Ishikawa (cell line): ENCODE measurements around the gene HTT.

Source experiments
- CEBPB ChIP-seq: IDR thresholded peaks from 2 replicates; pipeline ENCODE4 v1.6.1; 2012
- CREB1 ChIP-seq: IDR thresholded peaks from 2 replicates; pipeline ENCODE4 v1.6.1; 2012; ENCODE audit warnings: low read depth
- EGR1 ChIP-seq: IDR thresholded peaks from 2 replicates; pipeline ENCODE4 v1.6.1; 2012
- EP300 ChIP-seq: IDR thresholded peaks from 2 replicates; pipeline ENCODE4 v1.6.1; 2012; ENCODE audit warnings: borderline replicate concordance
- FOXM1 ChIP-seq: IDR thresholded peaks from 2 replicates; pipeline ENCODE4 v1.6.1; 2012; ENCODE audit warnings: low read depth, borderline replicate concordance
- NFIC ChIP-seq: IDR thresholded peaks from 2 replicates; pipeline ENCODE4 v1.6.1; 2012
- RAD21 ChIP-seq: IDR thresholded peaks from 2 replicates; pipeline ENCODE4 v1.6.1; 2012; ENCODE audit warnings: low read depth
- TAF1 ChIP-seq: IDR thresholded peaks from 2 replicates; pipeline ENCODE4 v1.6.1; 2012; ENCODE audit warnings: low read depth, mild to moderate bottlenecking
- TCF12 ChIP-seq: IDR thresholded peaks from 2 replicates; pipeline ENCODE4 v1.6.1; 2012; ENCODE audit warnings: low read depth
- TEAD4 ChIP-seq: IDR thresholded peaks from 2 replicates; pipeline ENCODE4 v1.6.1; 2012
- YY1 ChIP-seq: IDR thresholded peaks from 2 replicates; pipeline ENCODE4 v1.6.1; 2012; ENCODE audit warnings: low read depth
- ZBTB7A ChIP-seq: IDR thresholded peaks from 2 replicates; pipeline ENCODE4 v1.6.1; 2012; ENCODE audit warnings: low read depth
- TF ChIP-seq, protein P1 (sequence below): IDR thresholded peaks from 2 replicates; pipeline ENCODE4 v1.6.1; 2012; ENCODE audit warnings: low read depth, mild to moderate bottlenecking
- TF ChIP-seq, protein P2 (sequence below): IDR thresholded peaks from 2 replicates; pipeline ENCODE4 v1.6.1; 2012
- TF ChIP-seq, protein P3 (sequence below): IDR thresholded peaks from 2 replicates; pipeline ENCODE4 v1.6.1; 2012

The HTT gene

DNA sequence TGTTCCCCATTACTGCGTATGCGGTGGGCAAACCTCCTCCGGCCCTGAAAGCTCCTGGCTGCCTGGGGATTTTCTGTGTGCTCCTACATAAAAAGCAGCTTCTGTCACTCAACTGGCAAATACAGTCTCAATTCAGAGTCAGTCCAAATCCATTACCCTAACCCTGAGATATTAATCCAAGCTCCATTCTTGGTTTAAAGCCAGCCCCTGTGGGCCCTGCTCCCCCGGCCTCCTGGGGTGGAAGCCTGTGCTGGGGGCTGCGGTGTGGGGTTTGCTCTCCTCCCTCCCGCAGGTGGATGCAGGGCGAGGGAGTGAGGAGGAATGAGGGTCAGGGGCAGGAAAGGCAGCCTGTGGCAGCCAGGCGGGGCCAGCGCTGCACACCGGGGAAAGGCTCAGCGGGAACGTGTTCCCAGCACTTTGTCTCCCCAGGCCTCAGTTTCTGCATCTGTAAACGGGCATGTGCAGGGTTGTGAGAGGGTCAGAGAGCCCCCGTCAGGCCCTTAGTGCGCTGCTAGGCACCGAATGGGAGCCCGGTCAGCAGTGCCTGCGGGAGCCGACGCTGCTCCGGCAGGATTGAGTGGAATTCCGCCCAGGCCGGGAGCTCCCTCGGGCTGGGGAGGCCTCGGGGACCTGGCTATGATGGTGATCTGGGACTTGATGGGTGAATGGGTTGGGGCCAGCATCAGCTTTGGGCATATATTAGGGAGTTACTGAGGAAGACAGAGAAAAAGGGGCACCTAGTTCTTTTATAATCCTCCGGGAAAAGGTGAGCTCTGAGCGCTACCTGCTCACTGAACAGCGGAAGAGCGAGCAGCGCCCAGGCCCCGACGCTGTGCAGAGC, 212.1 kb downstream of the HTT start:
- TF ChIP-seq EGR1 (no peak), FOXM1 (no peak), EP300 (no peak), TAF1 (no peak), ZBTB7A (no peak)

DNA sequence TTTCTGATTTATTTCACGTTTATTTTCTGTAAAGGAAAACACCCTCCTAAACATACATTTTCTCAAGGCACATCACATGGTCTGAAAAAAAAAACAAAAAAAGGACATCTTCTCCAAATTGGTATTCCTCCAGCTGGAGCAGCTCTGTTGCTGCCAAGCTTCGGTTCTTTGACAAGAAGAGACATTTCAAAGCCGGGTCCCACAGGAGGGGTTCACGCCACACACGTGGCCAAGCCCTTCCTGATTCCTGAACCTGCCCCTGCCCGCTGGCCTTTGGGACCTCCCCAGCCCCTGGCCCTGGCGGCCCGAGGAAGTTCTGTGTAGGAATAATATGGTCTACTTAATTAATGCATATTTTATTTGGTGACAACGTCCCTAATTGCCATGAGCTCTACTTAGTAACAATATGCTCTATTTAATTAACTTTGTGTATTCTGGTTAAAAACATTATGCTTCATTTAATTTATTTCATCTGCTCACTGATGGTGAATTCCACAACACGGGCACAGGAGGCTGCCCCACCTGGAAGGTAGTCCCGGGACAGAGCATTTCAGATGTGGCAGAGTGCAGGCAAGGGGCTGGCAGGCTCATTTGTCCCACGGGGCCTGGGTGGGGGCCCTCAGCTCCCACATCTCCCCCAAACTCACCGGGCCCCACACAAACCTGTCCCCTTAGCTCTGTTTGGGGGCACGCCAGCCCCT, 212.9 kb downstream of the HTT start:
- no peak for TF ChIP-seq CREB1
- TF ChIP-seq NFIC = no peak
- TF ChIP-seq TAF1 = no peak
- no peak for TF ChIP-seq ZBTB7A
- TF ChIP-seq EP300 = no peak
- TF ChIP-seq, protein P1, sequence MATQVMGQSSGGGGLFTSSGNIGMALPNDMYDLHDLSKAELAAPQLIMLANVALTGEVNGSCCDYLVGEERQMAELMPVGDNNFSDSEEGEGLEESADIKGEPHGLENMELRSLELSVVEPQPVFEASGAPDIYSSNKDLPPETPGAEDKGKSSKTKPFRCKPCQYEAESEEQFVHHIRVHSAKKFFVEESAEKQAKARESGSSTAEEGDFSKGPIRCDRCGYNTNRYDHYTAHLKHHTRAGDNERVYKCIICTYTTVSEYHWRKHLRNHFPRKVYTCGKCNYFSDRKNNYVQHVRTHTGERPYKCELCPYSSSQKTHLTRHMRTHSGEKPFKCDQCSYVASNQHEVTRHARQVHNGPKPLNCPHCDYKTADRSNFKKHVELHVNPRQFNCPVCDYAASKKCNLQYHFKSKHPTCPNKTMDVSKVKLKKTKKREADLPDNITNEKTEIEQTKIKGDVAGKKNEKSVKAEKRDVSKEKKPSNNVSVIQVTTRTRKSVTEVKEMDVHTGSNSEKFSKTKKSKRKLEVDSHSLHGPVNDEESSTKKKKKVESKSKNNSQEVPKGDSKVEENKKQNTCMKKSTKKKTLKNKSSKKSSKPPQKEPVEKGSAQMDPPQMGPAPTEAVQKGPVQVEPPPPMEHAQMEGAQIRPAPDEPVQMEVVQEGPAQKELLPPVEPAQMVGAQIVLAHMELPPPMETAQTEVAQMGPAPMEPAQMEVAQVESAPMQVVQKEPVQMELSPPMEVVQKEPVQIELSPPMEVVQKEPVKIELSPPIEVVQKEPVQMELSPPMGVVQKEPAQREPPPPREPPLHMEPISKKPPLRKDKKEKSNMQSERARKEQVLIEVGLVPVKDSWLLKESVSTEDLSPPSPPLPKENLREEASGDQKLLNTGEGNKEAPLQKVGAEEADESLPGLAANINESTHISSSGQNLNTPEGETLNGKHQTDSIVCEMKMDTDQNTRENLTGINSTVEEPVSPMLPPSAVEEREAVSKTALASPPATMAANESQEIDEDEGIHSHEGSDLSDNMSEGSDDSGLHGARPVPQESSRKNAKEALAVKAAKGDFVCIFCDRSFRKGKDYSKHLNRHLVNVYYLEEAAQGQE = no peak

DNA sequence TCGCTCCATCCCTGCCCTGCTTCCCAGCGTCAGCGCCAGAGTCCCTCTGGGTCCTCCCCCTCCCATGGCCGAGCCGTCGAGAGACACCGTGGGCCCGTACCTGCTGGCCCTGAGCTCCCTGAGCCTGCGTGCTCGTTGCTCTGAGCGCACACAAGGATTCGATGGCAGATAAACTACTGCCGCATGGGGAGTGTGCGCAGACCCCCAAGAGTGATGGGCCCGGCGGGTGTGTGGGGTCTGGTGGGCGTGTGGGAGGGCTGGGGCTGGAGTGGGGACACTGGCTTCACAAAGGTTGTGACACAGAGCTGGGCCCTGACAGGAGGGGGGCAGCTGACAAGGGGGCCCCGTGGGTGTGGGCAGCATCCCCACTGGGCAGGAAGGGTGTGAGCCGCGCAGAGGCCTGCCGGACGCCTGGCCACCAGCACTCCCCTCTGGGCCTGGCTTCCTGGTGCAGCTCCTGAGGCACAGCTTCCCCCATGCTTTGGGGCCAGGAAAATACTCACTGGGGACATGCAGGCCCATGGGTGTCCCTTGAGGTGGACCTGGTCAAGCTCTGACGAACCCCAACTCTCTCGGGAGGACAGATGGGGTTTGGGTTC, 213.6 kb downstream of the HTT start:
- no peak for TF ChIP-seq TAF1
- TF ChIP-seq, protein P2, sequence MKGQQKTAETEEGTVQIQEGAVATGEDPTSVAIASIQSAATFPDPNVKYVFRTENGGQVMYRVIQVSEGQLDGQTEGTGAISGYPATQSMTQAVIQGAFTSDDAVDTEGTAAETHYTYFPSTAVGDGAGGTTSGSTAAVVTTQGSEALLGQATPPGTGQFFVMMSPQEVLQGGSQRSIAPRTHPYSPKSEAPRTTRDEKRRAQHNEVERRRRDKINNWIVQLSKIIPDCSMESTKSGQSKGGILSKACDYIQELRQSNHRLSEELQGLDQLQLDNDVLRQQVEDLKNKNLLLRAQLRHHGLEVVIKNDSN = no peak
- no peak for TF ChIP-seq EGR1
- TF ChIP-seq ZBTB7A = no peak
- TF ChIP-seq RAD21 = no peak
- TF ChIP-seq NFIC = no peak
- no peak for TF ChIP-seq TCF12
- no peak for TF ChIP-seq CEBPB
- no peak for TF ChIP-seq YY1
- TF ChIP-seq, protein P3, sequence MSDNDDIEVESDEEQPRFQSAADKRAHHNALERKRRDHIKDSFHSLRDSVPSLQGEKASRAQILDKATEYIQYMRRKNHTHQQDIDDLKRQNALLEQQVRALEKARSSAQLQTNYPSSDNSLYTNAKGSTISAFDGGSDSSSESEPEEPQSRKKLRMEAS = no peak
- TF ChIP-seq, protein P1 = no peak
- no peak for TF ChIP-seq CREB1
- TF ChIP-seq FOXM1 = no peak
- TF ChIP-seq EP300 = no peak
- TF ChIP-seq TEAD4 = no peak

DNA sequence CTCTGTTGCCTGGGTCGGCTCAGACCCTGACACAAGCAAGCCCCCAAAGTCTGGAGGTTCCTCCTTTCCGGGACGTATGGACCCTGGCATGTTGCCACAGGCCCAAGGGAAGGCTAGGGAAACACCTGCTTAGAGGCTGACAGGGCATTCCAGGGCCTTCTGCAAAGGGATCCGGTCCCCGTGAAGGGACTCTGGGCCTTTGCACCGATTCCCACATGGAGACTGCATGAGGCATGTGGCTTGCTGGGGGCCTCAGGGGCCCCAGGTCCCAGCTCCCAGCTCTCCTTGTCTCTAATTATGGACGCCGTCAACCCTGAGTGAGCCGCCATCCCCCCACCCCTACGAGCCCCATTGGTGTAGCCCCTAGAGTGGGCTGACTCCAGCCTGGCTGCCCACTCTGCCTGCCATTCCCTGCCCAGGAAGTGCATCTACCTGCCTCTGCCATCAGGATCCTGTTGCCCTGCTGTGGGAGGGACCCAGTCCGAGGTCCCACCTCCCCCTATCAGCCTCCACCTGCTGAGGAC, 214.2 kb downstream of the HTT start:
- TF ChIP-seq YY1 = no peak
- TF ChIP-seq ZBTB7A = no peak
- no peak for TF ChIP-seq CEBPB
- TF ChIP-seq CREB1 = no peak
- TF ChIP-seq, protein P2 = no peak
- TF ChIP-seq RAD21 = no peak
- TF ChIP-seq FOXM1 = no peak
- TF ChIP-seq TAF1 = no peak
- TF ChIP-seq, protein P3 = no peak
- no peak for TF ChIP-seq EP300
- TF ChIP-seq, protein P1 = no peak
